GM12873 (cell line): ENCODE data around the gene SUV39H1.

ENCODE experiments used
- TF ChIP-seq, protein P1 (sequence below): IDR thresholded peaks from 2 replicates; pipeline ENCODE4 v1.5.1; 2012; ENCODE audit warnings: low read depth, mild to moderate bottlenecking, moderate library complexity, low read length, control low read depth; ENCODE audit not compliant: insufficient read depth; ENCODE audit errors: missing control alignments

Gene SUV39H1

DNA sequence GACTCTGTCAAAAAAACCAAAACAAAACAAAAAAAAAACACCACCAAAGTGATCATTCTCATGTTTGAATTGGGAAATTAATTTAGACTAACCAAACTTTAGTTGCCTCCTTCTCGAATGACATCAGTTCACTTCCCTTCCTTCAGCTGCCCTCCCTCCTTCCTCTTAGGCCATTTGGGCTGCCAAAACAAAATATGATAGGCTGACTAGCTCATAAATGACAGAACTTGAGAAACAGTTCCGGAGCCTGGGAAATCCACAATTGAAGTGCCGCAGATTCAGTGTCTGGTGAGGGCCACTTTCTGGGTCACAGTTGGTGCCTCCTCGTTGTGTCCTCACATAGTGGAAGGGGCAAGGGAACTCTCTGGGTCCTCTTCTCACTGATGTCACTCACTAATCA lies 29.0 kb upstream of the SUV39H1 start:
- TF ChIP-seq, protein P1, sequence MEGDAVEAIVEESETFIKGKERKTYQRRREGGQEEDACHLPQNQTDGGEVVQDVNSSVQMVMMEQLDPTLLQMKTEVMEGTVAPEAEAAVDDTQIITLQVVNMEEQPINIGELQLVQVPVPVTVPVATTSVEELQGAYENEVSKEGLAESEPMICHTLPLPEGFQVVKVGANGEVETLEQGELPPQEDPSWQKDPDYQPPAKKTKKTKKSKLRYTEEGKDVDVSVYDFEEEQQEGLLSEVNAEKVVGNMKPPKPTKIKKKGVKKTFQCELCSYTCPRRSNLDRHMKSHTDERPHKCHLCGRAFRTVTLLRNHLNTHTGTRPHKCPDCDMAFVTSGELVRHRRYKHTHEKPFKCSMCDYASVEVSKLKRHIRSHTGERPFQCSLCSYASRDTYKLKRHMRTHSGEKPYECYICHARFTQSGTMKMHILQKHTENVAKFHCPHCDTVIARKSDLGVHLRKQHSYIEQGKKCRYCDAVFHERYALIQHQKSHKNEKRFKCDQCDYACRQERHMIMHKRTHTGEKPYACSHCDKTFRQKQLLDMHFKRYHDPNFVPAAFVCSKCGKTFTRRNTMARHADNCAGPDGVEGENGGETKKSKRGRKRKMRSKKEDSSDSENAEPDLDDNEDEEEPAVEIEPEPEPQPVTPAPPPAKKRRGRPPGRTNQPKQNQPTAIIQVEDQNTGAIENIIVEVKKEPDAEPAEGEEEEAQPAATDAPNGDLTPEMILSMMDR, result no peak

DNA sequence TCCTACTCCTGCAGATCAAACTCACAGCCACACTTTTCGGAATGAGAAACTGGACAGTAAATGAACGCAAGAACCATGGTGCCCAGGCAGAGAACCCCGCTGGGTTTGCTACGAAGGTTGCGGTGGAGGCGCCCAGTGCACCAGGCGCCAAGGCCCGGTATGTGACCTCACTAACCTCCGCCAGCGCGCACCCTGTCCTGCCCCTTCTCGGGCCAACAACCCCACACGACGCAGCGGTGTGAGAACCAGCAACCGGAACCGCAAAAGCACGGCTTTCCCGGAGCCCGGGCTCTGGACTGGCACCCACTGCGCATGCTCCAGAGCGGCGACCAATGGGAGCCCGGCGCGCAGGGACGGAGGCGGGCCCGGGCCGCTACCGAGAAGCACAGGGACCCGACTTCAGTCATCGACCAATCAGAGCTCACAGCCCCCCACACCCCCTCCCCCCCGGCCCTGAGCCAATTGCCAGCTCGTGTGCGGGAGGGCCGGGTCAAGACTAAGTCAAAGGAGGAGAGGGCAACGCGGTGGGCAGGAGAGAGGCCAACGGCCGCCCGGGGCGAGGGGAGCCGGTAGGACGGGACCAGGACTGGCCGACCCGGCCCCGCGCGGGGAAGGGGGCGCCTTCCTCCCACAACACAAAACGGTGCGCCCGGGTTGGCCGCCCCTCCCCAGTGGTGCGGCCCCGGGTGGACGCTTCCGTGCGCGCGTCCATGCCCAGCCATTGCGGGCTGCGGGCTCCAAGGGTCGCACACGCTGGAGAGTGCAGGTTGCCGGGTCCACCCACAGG lies 20.2 kb upstream of the SUV39H1 start:
- TF ChIP-seq, protein P1, result no peak

DNA sequence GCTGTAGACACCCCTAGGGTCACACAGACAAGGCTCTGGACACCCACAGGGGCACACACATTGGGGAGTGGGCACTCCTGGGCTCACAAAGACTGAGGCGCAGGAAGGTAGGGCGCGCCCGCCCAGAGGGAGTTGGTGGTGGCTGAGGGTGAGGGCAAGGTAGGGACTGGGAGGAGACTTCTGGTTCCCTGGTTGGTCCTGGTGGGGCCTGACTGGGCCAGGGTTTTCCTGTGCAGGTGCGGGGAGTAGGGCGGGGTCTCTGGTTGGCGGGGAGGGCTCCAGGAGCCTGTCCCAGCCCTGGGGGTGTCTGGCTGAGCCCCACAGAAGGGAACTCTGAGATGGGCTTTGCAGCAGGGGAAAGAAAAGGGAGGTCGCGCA lies 19.7 kb upstream of the SUV39H1 start:
- TF ChIP-seq, protein P1, result no peak

GRCh38 chrX:48677516-48677915 lies 19.0 kb upstream of the SUV39H1 start:
- TF ChIP-seq, protein P1, result no peak

- TF ChIP-seq, protein P1, result no peak
Measured at GRCh38 chrX:48681539-48682183, 14.9 kb upstream of the SUV39H1 start.

DNA sequence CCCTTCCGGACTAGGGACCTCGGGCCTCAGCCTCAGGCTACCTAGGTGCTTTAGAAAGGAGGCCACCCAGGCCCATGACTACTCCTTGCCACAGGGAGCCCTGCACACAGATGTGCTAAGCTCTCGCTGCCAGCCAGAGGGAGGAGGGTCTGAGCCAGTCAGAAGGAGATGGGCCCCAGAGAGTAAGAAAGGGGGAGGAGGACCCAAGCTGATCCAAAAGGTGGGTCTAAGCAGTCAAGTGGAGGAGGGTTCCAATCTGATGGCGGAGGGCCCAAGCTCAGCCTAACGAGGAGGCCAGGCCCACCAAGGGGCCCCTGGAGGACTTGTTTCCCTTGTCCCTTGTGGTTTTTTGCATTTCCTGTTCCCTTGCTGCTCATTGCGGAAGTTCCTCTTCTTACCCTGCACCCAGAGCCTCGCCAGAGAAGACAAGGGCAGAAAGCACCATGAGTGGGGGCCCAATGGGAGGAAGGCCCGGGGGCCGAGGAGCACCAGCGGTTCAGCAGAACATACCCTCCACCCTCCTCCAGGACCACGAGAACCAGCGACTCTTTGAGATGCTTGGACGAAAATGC lies 13.0 kb upstream of the SUV39H1 start, which contains the start of gene WAS:
Gene WAS, plus strand, starts transcription at position 389 of the 572 bp plus-strand sequence. Its CDS starts 55 bp downstream, at position 444.
- TF ChIP-seq, protein P1, result no peak

- TF ChIP-seq, protein P1, result no peak
Measured at GRCh38 chrX:48684134-48684533, 12.4 kb upstream of the SUV39H1 start.
